B cell (primary cell): ENCODE measurements around the gene ZNF598. TPM values are rescaled to one million over a fixed set of nuclear protein-coding genes. Genes with fewer than 3 reads are reported as not detected.

Experiments used
- ATAC-seq: fragments of 200-7000 bp; cut with Tn5 transposase; one replicate; pipeline ENCODE4 v1.10.0; 2021; ENCODE audit warnings: low read depth, mild to moderate bottlenecking, moderate number of reproducible peaks, moderate library complexity
- CTCF ChIA-PET: fragments of 350-600 bp; sonication (Branson Sonifier 250); formaldehyde crosslinking; loops from one replicate; lab custom pipeline; 2021; ENCODE audit warnings: antibody characterized with exemption, inconsistent platforms; lab: Charles Lee
- POLR2A ChIA-PET: fragments of 350-600 bp; sonication (Branson Sonifier 250); formaldehyde crosslinking; loops from one replicate; lab custom pipeline; 2021; ENCODE audit warnings: antibody characterized with exemption; lab: Charles Lee
- DNase-seq: peaks from one replicate; pipeline ENCODE4 v3.0.0; 2013
- H2AFZ ChIP-seq: 2 replicates; pipeline ENCODE4 v1.6.1; 2012; ENCODE audit warnings: mild to moderate bottlenecking, low read depth, low read length; ENCODE audit not compliant: insufficient read depth, poor library complexity, severe bottlenecking
- H3K27ac ChIP-seq, 2 donors: 1 replicate in 1 of 2; 2 replicates in 1 of 2; pipeline ENCODE4 v1.5.1; 2012 to 2013; ENCODE audit warnings: low read length in 2 of 2, mild to moderate bottlenecking in 2 of 2, moderate library complexity in 1 of 2
- H3K27me3 ChIP-seq, 4 experiments: fragments of 200-600 bp in 1 of 4; sonication (generic) in 1 of 4; replicated peaks in 1 of 4; 1 replicate in 2 of 4; 2 replicates in 2 of 4; pipeline versions ENCODE4 v1.6.1 to v1.7.0; 2013 to 2016; ENCODE audit warnings: low read length in 3 of 4, mild to moderate bottlenecking in 2 of 4, mixed read lengths in 1 of 4, moderate library complexity in 1 of 4; ENCODE audit not compliant: insufficient read depth in 4 of 4, control insufficient read depth in 3 of 4; ENCODE audit errors: control extremely low read depth in 1 of 4
- H3K36me3 ChIP-seq, 2 experiments: replicated peaks in 1 of 2; 1 replicate in 1 of 2; 2 replicates in 1 of 2; pipeline versions ENCODE4 v1.6.1 to v1.7.1; 2013; ENCODE audit warnings: low read length in 1 of 2; ENCODE audit not compliant: insufficient read depth in 2 of 2, control insufficient read depth in 1 of 2; ENCODE audit errors: control extremely low read depth in 1 of 2, extremely low read depth in 1 of 2
- H3K4me1 ChIP-seq, 2 donors: fragments of 200-600 bp in 1 of 2; sonication (generic) in 1 of 2; 1 replicate in 1 of 2; 2 replicates in 1 of 2; pipeline versions ENCODE4 v1.5.1 to v1.6.1; 2013 to 2017; ENCODE audit warnings: low read length in 2 of 2; ENCODE audit not compliant: control insufficient read depth in 2 of 2, insufficient read depth in 2 of 2
- H3K4me2 ChIP-seq: replicated peaks from 2 replicates; pipeline ENCODE3; 2012; ENCODE audit warnings: mild to moderate bottlenecking, low read depth, low read length; ENCODE audit not compliant: poor library complexity, severe bottlenecking
- H3K4me3 ChIP-seq, 5 experiments: fragments of 200-600 bp in 1 of 5; sonication (generic) in 1 of 5; 1 replicate in 3 of 5; 2 replicates in 2 of 5; pipeline versions ENCODE4 v1.5.1 to v1.7.0; 2011 to 2016; ENCODE audit warnings: low read length in 4 of 5, mild to moderate bottlenecking in 4 of 5, low read depth in 2 of 5, control low read depth in 1 of 5, moderate library complexity in 1 of 5; ENCODE audit not compliant: insufficient read depth in 1 of 5; ENCODE audit errors: control extremely low read depth in 1 of 5, extremely low read depth in 1 of 5
- H3K79me2 ChIP-seq: fragments of 200-600 bp; sonication (generic); one replicate; pipeline ENCODE4 v1.6.0; 2016; ENCODE audit warnings: low read length; ENCODE audit not compliant: control insufficient read depth, insufficient read depth
- H3K9ac ChIP-seq: fragments of 200-600 bp; sonication (generic); 2 replicates; pipeline ENCODE4 v1.6.1; 2017; ENCODE audit warnings: mild to moderate bottlenecking, low read length, moderate library complexity
- H3K9me3 ChIP-seq, 3 donors: one replicate each; pipeline versions ENCODE4 v1.6.1 to v1.7.1; 2013; ENCODE audit warnings: low read length in 2 of 3; ENCODE audit not compliant: control insufficient read depth in 2 of 3, insufficient read depth in 1 of 3; ENCODE audit errors: control extremely low read depth in 1 of 3
- H4K20me1 ChIP-seq: 2 replicates; pipeline ENCODE4 v1.6.0; 2012; ENCODE audit warnings: mild to moderate bottlenecking, low read length; ENCODE audit not compliant: insufficient read depth, control insufficient read depth, poor library complexity, severe bottlenecking
- H3K27ac Mint-ChIP-seq: one replicate; pipeline ENCODE4 v1.8.0; 2021; ENCODE audit warnings: mixed read lengths
- H3K27me3 Mint-ChIP-seq: one replicate; pipeline ENCODE4 v1.8.0; 2021; ENCODE audit warnings: mixed read lengths
- H3K4me1 Mint-ChIP-seq: one replicate; pipeline ENCODE4 v1.8.0; 2021; ENCODE audit warnings: mixed read lengths
- H3K4me3 Mint-ChIP-seq: one replicate; pipeline ENCODE4 v1.8.0; 2021; ENCODE audit warnings: mixed read lengths
- H3K9me3 Mint-ChIP-seq: one replicate; pipeline ENCODE4 v1.8.0; 2022; ENCODE audit warnings: mixed read lengths; ENCODE audit not compliant: insufficient read depth
- CTCF ChIP-seq: fragments of 200-600 bp; IDR thresholded peaks from one replicate; pipeline ENCODE4 v1.8.0; 2022; ENCODE audit warnings: antibody characterized with exemption, mild to moderate bottlenecking
- EZH2 ChIP-seq: IDR thresholded peaks from 2 replicates; pipeline ENCODE4 v1.6.1; 2012; ENCODE audit warnings: borderline replicate concordance, low read depth, mild to moderate bottlenecking, moderate library complexity, low read length; ENCODE audit not compliant: insufficient read depth, poor library complexity, severe bottlenecking
- WGBS: methylation state at CpG from one replicate; pipeline ENCODE4 v1.1.5; 2013; ENCODE audit warnings: missing lambda C conversion rate; ENCODE audit not compliant: insufficient coverage; 5-methylcytosine and 5-hydroxymethylcytosine counted together
- intact Hi-C: fragments of 100-400 bp; cut with micrococcal nuclease; formaldehyde crosslinking; loops from one replicate; pipeline ENCODE4 v1.10.0; 2022
- polyA plus RNA-seq: library from polyadenylated mRNA; depleted of rRNA; stranded (reverse); fragments of >200 nt; gene quantifications from 2 replicates; pipeline ENCODE4 v1.2.3, GENCODE V29; 2012
- total RNA-seq, 2 donors: library from RNA; stranded (reverse); fragments of 120-200 nt in 1 of 2; gene quantifications; 1 replicate in 1 of 2; 2 replicates in 1 of 2; pipeline versions ENCODE4 v1.2.3 to v1.2.4, GENCODE V29; 2013 to 2022

ZNF598 gene
- total and polyA plus RNA-seq, 2 donors (not counting 1 experiment from before 2014, with no cell fraction given): 49.5 to 61.5 TPM

- TF ChIP-seq EZH2 (no peak), CTCF (no peak)
- Histone ChIP-seq H3K4me1 (peaks cover 8 to 17% of the 10 kb centered on the region in 2 donors), H3K9ac (no peak overlapping the region), H3K9me3 (no peaks in the 10 kb centered on the region), H3K27me3 (peaks cover 0 to 26% (median 8%) of the 10 kb centered on the region in 4 experiments), H3K79me2 (no peaks in the 10 kb centered on the region), H3K27ac (no peak overlapping the region), H3K4me2 (no peak overlapping the region), H3K4me3 (no peak overlapping the region), H4K20me1 (no peaks in the 10 kb centered on the region), H2AFZ (no peak overlapping the region), H3K36me3 (no peaks in the 10 kb centered on the region)
- H3K4me1 Mint-ChIP-seq: peaks cover 2% of the 10 kb centered on the region
- ChIA-PET POLR2A (no interaction called here), CTCF (interaction anchor here (0.6 to 1.7 kb wide), 2 partner anchors 125 to 139 kb away, joined by 3 to 10 read pairs; no protein-coding TSS in a partner anchor)
- DNase-seq: no peak
- intact Hi-C loops: no loop called here
- no peak overlapping the region for H3K27ac Mint-ChIP-seq
- no peaks in the 10 kb centered on the region for H3K9me3 Mint-ChIP-seq
- 96% methylated on average over 4 of the region's 7 CpGs for WGBS
- H3K27me3 Mint-ChIP-seq: peaks cover 15% of the 10 kb centered on the region
- no peak overlapping the region for H3K4me3 Mint-ChIP-seq
- ATAC-seq: no peak
Measured at GRCh38 chr16:2015947-2016208, 6.3 kb upstream of the ZNF598 start.

- Histone ChIP-seq H2AFZ (no peak overlapping the region), H3K27ac (no peak overlapping the region), H3K4me3 (no peak overlapping the region), H3K36me3 (no peaks in the 10 kb centered on the region), H3K79me2 (peaks cover 3% of the 10 kb centered on the region), H3K9me3 (no peaks in the 10 kb centered on the region), H4K20me1 (no peaks in the 10 kb centered on the region), H3K4me2 (no peak overlapping the region), H3K9ac (no peak overlapping the region), H3K4me1 (peaks cover 12 to 15% of the 10 kb centered on the region in 2 donors), H3K27me3 (peaks cover 0 to 21% (median 6%) of the 10 kb centered on the region in 4 experiments)
- intact Hi-C loops: no loop called here
- ChIA-PET CTCF (interaction anchor here (0.6 kb wide), 1 partner anchor 139 kb away, joined by 3 read pairs; no protein-coding TSS in a partner anchor), POLR2A (no interaction called here)
- H3K27ac Mint-ChIP-seq: no peak overlapping the region
- peaks cover 1% of the 10 kb centered on the region for H3K4me1 Mint-ChIP-seq
- H3K27me3 Mint-ChIP-seq: peaks cover 11% of the 10 kb centered on the region
- H3K9me3 Mint-ChIP-seq: no peaks in the 10 kb centered on the region
- DNase-seq (no peak), ATAC-seq (no peak)
- WGBS: 92% methylated on average over 18 of the region's 24 CpGs
- H3K4me3 Mint-ChIP-seq: no peak overlapping the region
- TF ChIP-seq EZH2 (no peak), CTCF (no peak)
Measured at GRCh38 chr16:2015117-2015946, 5.7 kb upstream of the ZNF598 start.
